Measurements from ENCODE around the gene RAB40A.
"Not testable (repeated sequence)": the region's sequence is repeated elsewhere in the genome, so short reads cannot be mapped to it uniquely, and the experiment has no call there.

DNA sequence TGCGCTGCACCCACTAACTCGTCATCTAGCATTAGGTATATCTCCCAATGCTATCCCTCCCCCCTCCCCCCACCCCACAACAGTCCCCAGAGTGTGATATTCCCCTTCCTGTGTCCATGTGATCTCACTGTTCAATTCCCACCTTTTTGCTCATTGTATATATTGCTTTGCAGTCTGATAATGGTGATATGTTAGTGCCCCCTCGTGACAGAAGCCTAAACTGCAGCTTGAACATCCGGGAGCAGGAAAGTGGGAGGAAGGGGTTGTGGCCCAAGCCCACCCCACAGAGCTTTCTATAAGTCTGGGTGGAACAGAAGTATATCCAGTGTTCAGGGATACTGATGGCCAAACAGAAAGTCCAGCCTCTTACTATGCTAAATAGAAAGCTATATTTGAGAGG is 29.6 kb downstream of the RAB40A start:
- TF ChIP-seq, protein P1, sequence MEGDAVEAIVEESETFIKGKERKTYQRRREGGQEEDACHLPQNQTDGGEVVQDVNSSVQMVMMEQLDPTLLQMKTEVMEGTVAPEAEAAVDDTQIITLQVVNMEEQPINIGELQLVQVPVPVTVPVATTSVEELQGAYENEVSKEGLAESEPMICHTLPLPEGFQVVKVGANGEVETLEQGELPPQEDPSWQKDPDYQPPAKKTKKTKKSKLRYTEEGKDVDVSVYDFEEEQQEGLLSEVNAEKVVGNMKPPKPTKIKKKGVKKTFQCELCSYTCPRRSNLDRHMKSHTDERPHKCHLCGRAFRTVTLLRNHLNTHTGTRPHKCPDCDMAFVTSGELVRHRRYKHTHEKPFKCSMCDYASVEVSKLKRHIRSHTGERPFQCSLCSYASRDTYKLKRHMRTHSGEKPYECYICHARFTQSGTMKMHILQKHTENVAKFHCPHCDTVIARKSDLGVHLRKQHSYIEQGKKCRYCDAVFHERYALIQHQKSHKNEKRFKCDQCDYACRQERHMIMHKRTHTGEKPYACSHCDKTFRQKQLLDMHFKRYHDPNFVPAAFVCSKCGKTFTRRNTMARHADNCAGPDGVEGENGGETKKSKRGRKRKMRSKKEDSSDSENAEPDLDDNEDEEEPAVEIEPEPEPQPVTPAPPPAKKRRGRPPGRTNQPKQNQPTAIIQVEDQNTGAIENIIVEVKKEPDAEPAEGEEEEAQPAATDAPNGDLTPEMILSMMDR (conservative IDR thresholded peaks at IDR 0.05; ENCODE audit: low read depth, low read length), result peak; percentile 58
- TF ChIP-seq EZH2 (IDR thresholded peaks at IDR 0.05; ENCODE audit: low read length, unreplicated experiment); EZH2phosphoT487 (IDR thresholded peaks at IDR 0.05; ENCODE audit: borderline replicate concordance, low read length): not testable (repeated sequence)
